Measurements from ENCODE around the gene ZC3H11A.

The ZC3H11A gene

DNA sequence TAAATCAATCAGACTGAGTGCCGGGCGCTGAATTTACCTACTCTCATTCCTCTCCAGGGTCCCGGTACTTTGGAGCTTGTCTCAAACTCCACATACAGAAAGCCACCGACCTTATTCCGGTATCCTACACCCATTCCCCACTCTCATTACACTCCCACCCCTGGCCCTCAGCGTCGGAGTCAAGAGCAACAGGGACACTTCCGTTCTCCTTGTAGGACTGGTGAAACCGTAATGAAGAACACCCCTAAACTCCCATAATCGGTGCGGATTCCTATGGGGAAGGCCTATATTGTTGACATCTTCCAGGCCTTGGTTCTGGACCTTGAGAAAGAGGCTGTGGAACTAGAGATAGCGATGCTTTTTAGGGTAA lies 798 bp downstream of the ZC3H11A start:
- in situ Hi-C loops (cut with MboI; ENCODE audit: low pct_unique_long_range_greater_than_20kb, low sequenced_read_pairs, unreplicated experiment): no loop called here
- TF ChIP-seq, protein P1, sequence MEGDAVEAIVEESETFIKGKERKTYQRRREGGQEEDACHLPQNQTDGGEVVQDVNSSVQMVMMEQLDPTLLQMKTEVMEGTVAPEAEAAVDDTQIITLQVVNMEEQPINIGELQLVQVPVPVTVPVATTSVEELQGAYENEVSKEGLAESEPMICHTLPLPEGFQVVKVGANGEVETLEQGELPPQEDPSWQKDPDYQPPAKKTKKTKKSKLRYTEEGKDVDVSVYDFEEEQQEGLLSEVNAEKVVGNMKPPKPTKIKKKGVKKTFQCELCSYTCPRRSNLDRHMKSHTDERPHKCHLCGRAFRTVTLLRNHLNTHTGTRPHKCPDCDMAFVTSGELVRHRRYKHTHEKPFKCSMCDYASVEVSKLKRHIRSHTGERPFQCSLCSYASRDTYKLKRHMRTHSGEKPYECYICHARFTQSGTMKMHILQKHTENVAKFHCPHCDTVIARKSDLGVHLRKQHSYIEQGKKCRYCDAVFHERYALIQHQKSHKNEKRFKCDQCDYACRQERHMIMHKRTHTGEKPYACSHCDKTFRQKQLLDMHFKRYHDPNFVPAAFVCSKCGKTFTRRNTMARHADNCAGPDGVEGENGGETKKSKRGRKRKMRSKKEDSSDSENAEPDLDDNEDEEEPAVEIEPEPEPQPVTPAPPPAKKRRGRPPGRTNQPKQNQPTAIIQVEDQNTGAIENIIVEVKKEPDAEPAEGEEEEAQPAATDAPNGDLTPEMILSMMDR (IDR thresholded peaks at IDR 0.05; ENCODE audit: extremely low read depth, insufficient read depth, missing control alignments): no peak
- no peak for DNase-seq (ENCODE audit: low spot score)

DNA sequence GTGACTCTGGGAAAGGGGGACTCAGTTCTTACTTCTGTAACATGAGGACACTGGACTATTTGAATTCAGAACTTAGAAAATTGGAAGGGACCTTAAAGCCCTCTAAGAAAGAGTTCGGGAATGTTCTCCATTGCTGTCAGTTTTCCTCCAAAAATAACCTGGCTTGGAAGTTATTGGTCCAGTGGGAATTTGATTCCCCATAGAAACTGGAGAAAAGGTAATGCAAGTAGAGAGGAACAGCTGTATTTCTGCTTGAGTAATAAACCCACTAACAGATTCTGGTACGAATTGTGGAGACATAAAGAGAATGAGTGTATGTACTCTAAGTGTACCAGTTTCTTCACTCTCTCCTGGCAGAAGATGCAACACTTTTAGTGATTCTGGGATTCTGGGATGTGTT lies 1.8 kb downstream of the ZC3H11A start:
- TF ChIP-seq, protein P1 (IDR thresholded peaks at IDR 0.05; ENCODE audit: extremely low read depth, insufficient read depth, missing control alignments): no peak

DNA sequence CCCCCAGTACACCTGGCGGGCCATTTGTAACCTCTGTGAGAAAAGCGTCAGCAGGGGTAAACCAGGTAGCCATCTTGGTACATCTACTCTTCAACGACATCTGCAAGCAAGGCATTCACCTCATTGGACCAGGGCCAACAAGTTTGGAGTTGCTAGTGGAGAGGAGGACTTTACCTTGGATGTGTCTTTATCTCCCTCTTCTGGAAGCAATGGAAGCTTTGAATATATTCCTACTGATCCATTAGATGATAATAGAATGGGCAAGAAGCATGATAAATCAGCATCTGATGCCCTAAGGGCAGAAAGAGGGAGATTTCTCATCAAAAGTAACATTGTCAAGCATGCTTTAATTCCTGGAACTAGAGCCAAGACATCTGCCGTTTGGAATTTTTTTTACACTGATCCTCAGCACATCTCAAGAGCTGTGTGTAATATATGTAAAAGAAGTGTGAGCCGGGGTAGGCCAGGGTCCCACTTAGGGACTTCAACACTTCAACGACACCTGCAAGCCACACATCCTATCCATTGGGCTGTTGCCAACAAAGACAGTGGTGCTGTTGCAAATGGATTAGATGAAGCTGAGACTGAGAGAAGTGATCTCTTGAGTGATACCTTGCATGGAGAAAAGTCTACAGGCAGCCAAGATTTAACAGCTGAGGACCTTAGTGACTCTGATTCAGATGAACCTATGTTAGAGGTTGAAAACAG lies 2.7 kb downstream of the ZC3H11A start:
- TF ChIP-seq, protein P1 (IDR thresholded peaks at IDR 0.05; ENCODE audit: extremely low read depth, insufficient read depth, missing control alignments): no peak
- in situ Hi-C loops (cut with MboI; ENCODE audit: low pct_unique_long_range_greater_than_20kb, low sequenced_read_pairs, unreplicated experiment): no loop called here
- DNase-seq (ENCODE audit: low spot score): no peak

More for the DNA sequence above, 1.8 kb downstream of the ZC3H11A start:
- no peak for DNase-seq (ENCODE audit: low spot score)
- in situ Hi-C loops (cut with MboI; ENCODE audit: low pct_unique_long_range_greater_than_20kb, low sequenced_read_pairs, unreplicated experiment): no loop called here

DNA sequence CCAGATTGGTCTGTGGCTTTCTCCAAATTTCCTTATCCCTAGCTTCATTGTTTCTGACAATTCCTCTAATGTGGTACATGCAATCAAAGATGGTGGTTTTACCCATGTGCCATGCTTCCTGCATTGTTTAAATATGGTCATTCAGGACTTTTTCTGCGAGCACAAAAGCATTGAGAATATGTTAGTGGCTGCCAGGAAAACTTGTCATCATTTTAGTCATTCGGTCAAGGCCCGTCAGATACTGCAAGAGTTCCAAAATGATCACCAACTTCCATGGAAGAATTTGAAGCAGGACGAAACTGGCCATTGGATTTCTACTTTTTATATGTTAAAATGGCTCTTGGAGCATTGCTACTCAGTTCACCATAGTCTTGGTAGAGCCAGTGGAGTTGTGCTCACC lies 3.7 kb downstream of the ZC3H11A start:
- TF ChIP-seq, protein P1 (IDR thresholded peaks at IDR 0.05; ENCODE audit: extremely low read depth, insufficient read depth, missing control alignments): no peak
- no peak for DNase-seq (ENCODE audit: low spot score)

DNA sequence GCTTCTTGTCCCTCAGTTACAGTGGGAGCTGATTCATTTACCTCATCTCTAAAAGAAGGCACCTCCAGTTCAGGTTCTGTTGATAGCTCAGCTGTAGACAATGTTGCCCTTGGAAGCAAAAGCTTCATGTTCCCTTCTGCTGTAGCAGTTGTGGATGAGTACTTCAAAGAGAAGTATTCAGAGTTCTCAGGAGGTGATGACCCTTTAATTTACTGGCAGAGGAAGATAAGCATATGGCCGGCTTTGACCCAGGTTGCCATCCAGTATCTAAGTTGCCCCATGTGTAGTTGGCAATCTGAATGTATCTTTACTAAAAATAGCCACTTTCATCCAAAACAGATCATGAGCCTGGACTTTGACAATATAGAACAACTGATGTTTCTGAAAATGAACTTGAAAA lies 4.5 kb downstream of the ZC3H11A start:
- no peak for DNase-seq (ENCODE audit: low spot score)
- in situ Hi-C loops (cut with MboI; ENCODE audit: low pct_unique_long_range_greater_than_20kb, low sequenced_read_pairs, unreplicated experiment): no loop called here
- TF ChIP-seq, protein P1 (IDR thresholded peaks at IDR 0.05; ENCODE audit: extremely low read depth, insufficient read depth, missing control alignments): no peak

More for the DNA sequence above, 3.7 kb downstream of the ZC3H11A start:
- in situ Hi-C loops (cut with MboI; ENCODE audit: low pct_unique_long_range_greater_than_20kb, low sequenced_read_pairs, unreplicated experiment): no loop called here

DNA sequence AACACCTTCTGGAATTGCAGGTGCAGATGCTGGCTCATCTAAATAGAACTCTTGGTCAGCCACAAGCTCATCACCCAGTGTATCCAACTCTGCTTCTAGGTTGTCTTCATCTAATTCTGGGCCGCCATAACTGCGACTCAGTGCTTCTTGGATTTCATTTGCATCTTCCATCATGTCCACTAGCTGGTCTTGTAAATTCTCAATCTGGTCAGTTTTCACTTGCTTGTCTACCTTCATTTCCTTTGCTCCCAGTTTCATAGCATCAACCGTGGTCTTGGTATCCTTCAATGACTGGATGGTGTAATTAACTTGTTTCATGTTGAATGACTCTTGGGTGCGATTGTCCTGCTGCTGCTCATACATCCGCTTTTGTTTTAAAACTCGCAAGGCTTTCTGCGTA lies 10.3 kb downstream of the ZC3H11A start:
- TF ChIP-seq, protein P1 (IDR thresholded peaks at IDR 0.05; ENCODE audit: extremely low read depth, insufficient read depth, missing control alignments): no peak
- no peak for DNase-seq (ENCODE audit: low spot score)
- in situ Hi-C loops (cut with MboI; ENCODE audit: low pct_unique_long_range_greater_than_20kb, low sequenced_read_pairs, unreplicated experiment): no loop called here
